IPS-18a (cell line): ENCODE measurements around the gene NTHL1.

Experiments used
- H3K27ac ChIP-seq: one replicate; pipeline ENCODE4 v1.5.1; 2013; ENCODE audit warnings: low read length
- H3K27me3 ChIP-seq: one replicate; pipeline ENCODE4 v1.6.1; 2013; ENCODE audit warnings: mild to moderate bottlenecking, low read length; ENCODE audit not compliant: control insufficient read depth, insufficient read depth
- H3K36me3 ChIP-seq: one replicate; pipeline ENCODE4 v1.6.1; 2013; ENCODE audit warnings: low read depth, low read length; ENCODE audit not compliant: control insufficient read depth
- H3K4me1 ChIP-seq: one replicate; pipeline ENCODE4 v1.6.1; 2013; ENCODE audit warnings: low read depth, low read length; ENCODE audit not compliant: control insufficient read depth
- H3K4me3 ChIP-seq: one replicate; pipeline ENCODE4 v1.5.1; 2013; ENCODE audit warnings: low read length
- H3K9ac ChIP-seq: one replicate; pipeline ENCODE4 v1.6.1; 2013; ENCODE audit warnings: mild to moderate bottlenecking, low read length, moderate library complexity
- H3K9me3 ChIP-seq: one replicate; pipeline ENCODE4 v1.6.1; 2013; ENCODE audit warnings: low read depth, low read length; ENCODE audit not compliant: control insufficient read depth

Gene NTHL1

GRCh38 chr16:2082983-2083364 is 35.3 kb upstream of the NTHL1 start:
- Histone ChIP-seq H3K4me3 (no peak overlapping the region), H3K4me1 (no peaks in the 10 kb centered on the region), H3K27me3 (no peaks in the 10 kb centered on the region), H3K9ac (no peak overlapping the region), H3K27ac (no peak overlapping the region), H3K36me3 (peaks cover 4% of the 10 kb centered on the region), H3K9me3 (no peaks in the 10 kb centered on the region)

GRCh38 chr16:2082171-2082982 is 34.7 kb upstream of the NTHL1 start:
- H3K4me1 ChIP-seq = no peaks in the 10 kb centered on the region
- H3K4me3 ChIP-seq = no peak overlapping the region
- no peak overlapping the region for H3K27ac ChIP-seq
- H3K36me3 ChIP-seq = peaks cover 4% of the 10 kb centered on the region
- no peaks in the 10 kb centered on the region for H3K27me3 ChIP-seq
- no peak overlapping the region for H3K9ac ChIP-seq
- H3K9me3 ChIP-seq = no peaks in the 10 kb centered on the region

- Histone ChIP-seq H3K4me1 (no peaks in the 10 kb centered on the region), H3K4me3 (no peak overlapping the region), H3K27me3 (no peaks in the 10 kb centered on the region), H3K36me3 (peaks cover 4% of the 10 kb centered on the region), H3K27ac (no peak overlapping the region), H3K9me3 (no peaks in the 10 kb centered on the region), H3K9ac (no peak overlapping the region)
Measured at GRCh38 chr16:2081201-2082084, 33.8 kb upstream of the NTHL1 start.

GRCh38 chr16:2079991-2080390 is 32.4 kb upstream of the NTHL1 start:
- Histone ChIP-seq H3K4me3 (no peak overlapping the region), H3K9me3 (no peaks in the 10 kb centered on the region), H3K36me3 (peaks cover 4% of the 10 kb centered on the region), H3K9ac (no peak overlapping the region), H3K27ac (no peak overlapping the region), H3K27me3 (no peaks in the 10 kb centered on the region), H3K4me1 (no peaks in the 10 kb centered on the region)

GRCh38 chr16:2079311-2079800 is 31.7 kb upstream of the NTHL1 start:
- peaks cover 4% of the 10 kb centered on the region for H3K36me3 ChIP-seq

GRCh38 chr16:2078691-2079090 is 31.1 kb upstream of the NTHL1 start:
- H3K36me3 ChIP-seq = peaks cover 4% of the 10 kb centered on the region
- H3K9me3 ChIP-seq = no peaks in the 10 kb centered on the region
- H3K27me3 ChIP-seq = no peaks in the 10 kb centered on the region
- H3K27ac ChIP-seq = no peak overlapping the region
- H3K4me3 ChIP-seq = no peak overlapping the region
- no peaks in the 10 kb centered on the region for H3K4me1 ChIP-seq
- H3K9ac ChIP-seq = no peak overlapping the region

More at GRCh38 chr16:2079311-2079800, 31.7 kb upstream of the NTHL1 start:
- H3K4me3 ChIP-seq = no peak overlapping the region
- no peak overlapping the region for H3K9ac ChIP-seq
- H3K9me3 ChIP-seq = no peaks in the 10 kb centered on the region
- no peaks in the 10 kb centered on the region for H3K4me1 ChIP-seq
- no peak overlapping the region for H3K27ac ChIP-seq
- no peaks in the 10 kb centered on the region for H3K27me3 ChIP-seq

GRCh38 chr16:2078096-2078495 is 30.5 kb upstream of the NTHL1 start:
- Histone ChIP-seq H3K36me3 (peaks cover 6% of the 10 kb centered on the region), H3K9ac (no peak overlapping the region), H3K9me3 (no peaks in the 10 kb centered on the region), H3K4me1 (no peaks in the 10 kb centered on the region), H3K27me3 (no peaks in the 10 kb centered on the region), H3K4me3 (no peak overlapping the region), H3K27ac (no peak overlapping the region)

- Histone ChIP-seq H3K27me3 (no peaks in the 10 kb centered on the region), H3K27ac (no peak overlapping the region), H3K9ac (no peak overlapping the region), H3K9me3 (no peaks in the 10 kb centered on the region), H3K4me1 (no peaks in the 10 kb centered on the region), H3K36me3 (peaks cover 10% of the 10 kb centered on the region), H3K4me3 (no peak overlapping the region)
Measured at GRCh38 chr16:2077696-2078095, 30.1 kb upstream of the NTHL1 start.

- H3K9me3 ChIP-seq = no peaks in the 10 kb centered on the region
- peaks cover 12% of the 10 kb centered on the region for H3K36me3 ChIP-seq
Measured at GRCh38 chr16:2077016-2077415, 29.4 kb upstream of the NTHL1 start.

GRCh38 chr16:2076072-2076865 is 28.6 kb upstream of the NTHL1 start:
- H3K27me3 ChIP-seq = no peaks in the 10 kb centered on the region

More at GRCh38 chr16:2077016-2077415, 29.4 kb upstream of the NTHL1 start:
- Histone ChIP-seq H3K27ac (no peak overlapping the region), H3K9ac (no peak overlapping the region), H3K4me1 (no peaks in the 10 kb centered on the region), H3K27me3 (no peaks in the 10 kb centered on the region), H3K4me3 (no peak overlapping the region)

GRCh38 chr16:2075631-2076030 is 28.0 kb upstream of the NTHL1 start:
- Histone ChIP-seq H3K4me1 (no peaks in the 10 kb centered on the region), H3K4me3 (no peak overlapping the region), H3K36me3 (peaks cover 7% of the 10 kb centered on the region), H3K9me3 (no peaks in the 10 kb centered on the region), H3K9ac (no peak overlapping the region), H3K27ac (no peak overlapping the region), H3K27me3 (no peaks in the 10 kb centered on the region)

More at GRCh38 chr16:2076072-2076865, 28.6 kb upstream of the NTHL1 start:
- H3K36me3 ChIP-seq = peaks cover 7% of the 10 kb centered on the region
- no peak overlapping the region for H3K4me3 ChIP-seq
- H3K4me1 ChIP-seq = no peaks in the 10 kb centered on the region
- H3K9me3 ChIP-seq = no peaks in the 10 kb centered on the region
- no peak overlapping the region for H3K9ac ChIP-seq
- H3K27ac ChIP-seq = no peak overlapping the region
